PC-3 (cell line): ENCODE data around the gene MYO9A.

Source experiments
- EZH2 ChIP-seq: fragments of 300-600 bp; sonication (generic); IDR thresholded peaks from one replicate; pipeline ENCODE4 v1.6.1; 2017; ENCODE audit warnings: antibody characterized with exemption, mild to moderate bottlenecking, low read length; ENCODE audit not compliant: unreplicated experiment
- TF ChIP-seq, protein P1 (sequence below): fragments of 300-600 bp; sonication (generic); conservative IDR thresholded peaks from 2 replicates; pipeline ENCODE4 v1.5.1; 2017; ENCODE audit warnings: antibody characterized with exemption, low read depth, mild to moderate bottlenecking, low read length

GRCh38 chr15:71808311-71809020, 309.5 kb downstream of the MYO9A start:
- TF ChIP-seq, protein P1, sequence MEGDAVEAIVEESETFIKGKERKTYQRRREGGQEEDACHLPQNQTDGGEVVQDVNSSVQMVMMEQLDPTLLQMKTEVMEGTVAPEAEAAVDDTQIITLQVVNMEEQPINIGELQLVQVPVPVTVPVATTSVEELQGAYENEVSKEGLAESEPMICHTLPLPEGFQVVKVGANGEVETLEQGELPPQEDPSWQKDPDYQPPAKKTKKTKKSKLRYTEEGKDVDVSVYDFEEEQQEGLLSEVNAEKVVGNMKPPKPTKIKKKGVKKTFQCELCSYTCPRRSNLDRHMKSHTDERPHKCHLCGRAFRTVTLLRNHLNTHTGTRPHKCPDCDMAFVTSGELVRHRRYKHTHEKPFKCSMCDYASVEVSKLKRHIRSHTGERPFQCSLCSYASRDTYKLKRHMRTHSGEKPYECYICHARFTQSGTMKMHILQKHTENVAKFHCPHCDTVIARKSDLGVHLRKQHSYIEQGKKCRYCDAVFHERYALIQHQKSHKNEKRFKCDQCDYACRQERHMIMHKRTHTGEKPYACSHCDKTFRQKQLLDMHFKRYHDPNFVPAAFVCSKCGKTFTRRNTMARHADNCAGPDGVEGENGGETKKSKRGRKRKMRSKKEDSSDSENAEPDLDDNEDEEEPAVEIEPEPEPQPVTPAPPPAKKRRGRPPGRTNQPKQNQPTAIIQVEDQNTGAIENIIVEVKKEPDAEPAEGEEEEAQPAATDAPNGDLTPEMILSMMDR: no peak
- TF ChIP-seq EZH2: no peak
